GM23248 (cell line): Measurements from ENCODE around the gene SULT6B1. TPM values are rescaled to one million over a fixed set of nuclear protein-coding genes. Genes with fewer than 3 reads are reported as not detected.
A peak's percentile ranks its signal among the peaks of the same experiment; 100 is the strongest.

Experiments used
- DNase-seq: peaks from one replicate; pipeline ENCODE4 v3.0.0-alpha.2; 2015
- H2AFZ ChIP-seq: fragments of 200-600 bp; sonication (generic); 2 replicates; pipeline ENCODE4 v1.6.1; 2016; ENCODE audit warnings: antibody characterized with exemption
- H3F3A ChIP-seq: fragments of 200-600 bp; sonication (generic); 2 replicates; pipeline ENCODE4 v1.6.1; 2016; ENCODE audit warnings: mild to moderate bottlenecking, antibody characterized with exemption, mixed run types; ENCODE audit not compliant: insufficient read depth
- H3K27ac ChIP-seq: fragments of 200-600 bp; sonication (generic); 2 replicates; pipeline ENCODE4 v1.5.1; 2016; ENCODE audit warnings: mild to moderate bottlenecking
- H3K27me3 ChIP-seq: fragments of 200-600 bp; sonication (generic); replicated peaks from 2 replicates; pipeline ENCODE4 v1.6.1; 2016; ENCODE audit warnings: mild to moderate bottlenecking; ENCODE audit not compliant: insufficient read depth
- H3K36me3 ChIP-seq: fragments of 200-600 bp; sonication (generic); 2 replicates; pipeline ENCODE4 v1.6.1; 2016; ENCODE audit warnings: low read depth, mild to moderate bottlenecking
- H3K4me1 ChIP-seq: fragments of 200-600 bp; sonication (generic); 2 replicates; pipeline ENCODE4 v1.6.1; 2016; ENCODE audit warnings: mild to moderate bottlenecking; ENCODE audit not compliant: insufficient read depth
- H3K4me2 ChIP-seq: fragments of 200-600 bp; sonication (generic); one replicate; pipeline ENCODE4 v1.6.1; 2016; ENCODE audit warnings: mild to moderate bottlenecking; ENCODE audit not compliant: unreplicated experiment
- H3K4me3 ChIP-seq: fragments of 200-600 bp; sonication (generic); 2 replicates; pipeline ENCODE4 v1.5.1; 2016; ENCODE audit warnings: mild to moderate bottlenecking
- H3K79me2 ChIP-seq: fragments of 200-600 bp; sonication (generic); 2 replicates; pipeline ENCODE4 v1.6.1; 2016; ENCODE audit warnings: mild to moderate bottlenecking; ENCODE audit not compliant: insufficient read depth
- H3K9ac ChIP-seq: fragments of 200-600 bp; sonication (generic); 2 replicates; pipeline ENCODE4 v1.6.1; 2016; ENCODE audit warnings: mild to moderate bottlenecking
- H3K9me2 ChIP-seq: fragments of 200-600 bp; sonication (generic); 2 replicates; pipeline ENCODE4 v1.6.1; 2016; ENCODE audit warnings: mixed run types, mild to moderate bottlenecking, moderate library complexity; ENCODE audit not compliant: insufficient read depth
- H3K9me3 ChIP-seq: fragments of 200-600 bp; sonication (generic); one replicate; pipeline ENCODE4 v1.6.1; 2017; ENCODE audit warnings: low read depth
- H4K20me1 ChIP-seq: fragments of 200-600 bp; sonication (generic); 2 replicates; pipeline ENCODE4 v1.6.0; 2016; ENCODE audit not compliant: insufficient read depth
- EZH2 ChIP-seq: fragments of 200-600 bp; sonication (generic); IDR thresholded peaks from 2 replicates; pipeline ENCODE4 v1.6.1; 2018; ENCODE audit warnings: antibody characterized with exemption, mild to moderate bottlenecking; ENCODE audit not compliant: insufficient read depth, poor library complexity, severe bottlenecking
- EZH2phosphoT487 ChIP-seq: fragments of 200-600 bp; sonication (generic); IDR thresholded peaks from 2 replicates; pipeline ENCODE4 v1.6.1; 2018; ENCODE audit warnings: antibody characterized with exemption, moderate library complexity, mild to moderate bottlenecking, low read depth; ENCODE audit not compliant: insufficient read depth
- WGBS, 2 experiments: methylation state at CpG; one replicate each; pipeline ENCODE4 v1.1.6; 2015 to 2017; ENCODE audit warnings: low lambda C conversion rate in 2 of 2, low coverage in 1 of 2; ENCODE audit errors: missing lambda C conversion rate in 2 of 2; 5-methylcytosine and 5-hydroxymethylcytosine counted together
- in situ Hi-C: fragments of 300-500 bp; cut with MboI; formaldehyde crosslinking; loops from 2 replicates; pipeline ENCODE4 v1.15.0; 2020
- polyA plus RNA-seq: library from polyadenylated mRNA; unstranded; fragments of >200 nt; fragmentation: Nextera tagmentation; extraction: Ambion mirVana; gene quantifications from 2 replicates; pipeline ENCODE4 v1.2.1, GENCODE V29; 2016
- total RNA-seq: library from RNA; depleted of rRNA; stranded (reverse); fragments of >200 nt; shearing (Covaris generic); gene quantifications from 2 replicates; pipeline ENCODE4 v1.2.3, GENCODE V29; 2014; rRNA removed

SULT6B1 gene, protein sequence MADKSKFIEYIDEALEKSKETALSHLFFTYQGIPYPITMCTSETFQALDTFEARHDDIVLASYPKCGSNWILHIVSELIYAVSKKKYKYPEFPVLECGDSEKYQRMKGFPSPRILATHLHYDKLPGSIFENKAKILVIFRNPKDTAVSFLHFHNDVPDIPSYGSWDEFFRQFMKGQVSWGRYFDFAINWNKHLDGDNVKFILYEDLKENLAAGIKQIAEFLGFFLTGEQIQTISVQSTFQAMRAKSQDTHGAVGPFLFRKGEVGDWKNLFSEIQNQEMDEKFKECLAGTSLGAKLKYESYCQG
- total RNA-seq (not detected in 2 replicates), polyA plus RNA-seq (not detected in 2 replicates)

DNA sequence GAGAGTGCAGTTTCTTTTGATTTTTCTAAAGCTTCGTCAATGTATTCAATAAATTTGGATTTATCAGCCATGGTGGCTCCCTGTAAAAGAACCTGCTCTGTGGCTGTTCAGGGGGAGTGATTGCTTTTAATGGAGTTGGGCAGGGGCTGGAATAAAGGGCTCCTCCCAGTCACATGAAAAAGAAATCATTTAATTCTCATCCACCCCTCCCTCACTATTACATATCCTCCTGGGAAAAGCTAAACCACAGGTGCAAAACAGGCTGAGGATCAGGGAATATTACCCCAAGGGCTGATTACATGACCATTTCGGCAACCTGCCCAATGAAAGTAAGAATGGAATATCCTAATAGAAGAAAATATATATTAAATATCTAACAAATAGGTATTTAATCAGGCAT is at the start of gene SULT6B1:
SULT6B1 (minus strand) TSS at position 101 of the 400 bp plus-strand sequence; CDS start at position 71, 30 bp downstream.
- DNase-seq, result no peak
- Histone ChIP-seq H3K4me1 (peaks cover 6% of the 10 kb centered on the region), H3K79me2 (no peaks in the 10 kb centered on the region), H2AFZ (no peak within 1 kb of the TSS; the same call in 1 of the 2 replicates), H3K27ac (peak within 1 kb of the TSS; percentile 12; the same call in 1 of the 2 replicates), H3K9ac (no peak within 1 kb of the TSS), H3K9me2 (no peaks in the 10 kb centered on the region), H3K4me2 (no peak within 1 kb of the TSS), H3K9me3 (no peaks in the 10 kb centered on the region), H3K27me3 (no peaks in the 10 kb centered on the region), H4K20me1 (no peaks in the 10 kb centered on the region), H3K4me3 (no peak within 1 kb of the TSS), H3K36me3 (no peaks in the 10 kb centered on the region), H3F3A (peaks cover 8% of the 10 kb centered on the region)
- in situ Hi-C loops, result no loop called here
- no peak for TF ChIP-seq EZH2phosphoT487
- no peak for TF ChIP-seq EZH2
- WGBS, 2 experiments, result 87 to 91% methylated on average over 2 of the region's 2 CpGs

DNA sequence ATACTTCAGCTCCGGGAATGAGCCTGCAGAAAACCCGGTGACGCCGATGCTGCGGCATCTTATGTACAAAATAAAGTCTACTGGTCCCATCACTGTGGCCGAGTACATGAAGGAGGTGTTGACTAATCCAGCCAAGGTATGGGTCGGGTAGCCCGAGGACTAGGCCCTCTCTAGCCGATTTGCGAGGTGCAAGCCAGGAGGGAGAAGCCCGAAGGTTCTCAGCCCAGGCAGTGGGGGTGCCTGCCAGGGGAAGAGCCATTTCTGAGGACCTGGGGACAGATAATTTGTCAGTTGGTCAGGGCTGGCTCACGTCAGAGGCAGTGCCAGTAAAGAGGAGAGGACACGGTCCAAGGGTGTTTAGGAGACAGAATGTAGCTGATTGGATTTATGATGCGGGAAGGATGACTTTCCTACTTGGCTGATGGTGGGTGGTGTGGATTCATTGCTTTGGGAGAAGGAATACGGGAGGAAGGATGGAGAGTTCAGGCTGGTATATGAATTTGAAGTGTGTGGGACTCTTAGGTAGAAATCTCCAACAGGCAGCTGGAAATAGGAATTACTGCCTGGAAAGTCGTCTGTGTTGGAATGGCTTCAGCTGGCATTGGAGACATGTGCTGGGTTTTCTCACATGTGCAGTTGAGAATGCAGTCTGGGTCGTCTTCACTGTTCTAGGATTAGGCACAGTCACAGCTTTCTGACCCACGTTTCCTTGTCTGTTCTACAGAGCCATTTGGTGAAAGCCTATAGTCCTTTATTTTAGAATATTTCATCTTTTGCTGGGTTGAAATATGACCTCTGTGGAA is 43.9 kb upstream of the SULT6B1 start:
- Histone ChIP-seq H3K4me2 (peak overlapping the region; percentile 95), H4K20me1 (no peaks in the 10 kb centered on the region), H3K27ac (peak overlapping the region; percentile 97), H3F3A (peaks cover 10% of the 10 kb centered on the region), H3K4me3 (peak overlapping the region; percentile 89), H3K4me1 (peaks cover 21% of the 10 kb centered on the region), H3K27me3 (no peaks in the 10 kb centered on the region), H3K9me2 (no peaks in the 10 kb centered on the region), H3K79me2 (peaks cover 95% of the 10 kb centered on the region), H3K9me3 (no peaks in the 10 kb centered on the region), H2AFZ (peak overlapping the region; percentile 93), H3K9ac (peak overlapping the region; percentile 97), H3K36me3 (peaks cover 19% of the 10 kb centered on the region)
- WGBS, 2 experiments, result 7 to 8% methylated on average over 18 of the region's 18 CpGs
- in situ Hi-C loops, result no loop called here
- peak; percentile 62 for DNase-seq
- TF ChIP-seq EZH2, result no peak

DNA sequence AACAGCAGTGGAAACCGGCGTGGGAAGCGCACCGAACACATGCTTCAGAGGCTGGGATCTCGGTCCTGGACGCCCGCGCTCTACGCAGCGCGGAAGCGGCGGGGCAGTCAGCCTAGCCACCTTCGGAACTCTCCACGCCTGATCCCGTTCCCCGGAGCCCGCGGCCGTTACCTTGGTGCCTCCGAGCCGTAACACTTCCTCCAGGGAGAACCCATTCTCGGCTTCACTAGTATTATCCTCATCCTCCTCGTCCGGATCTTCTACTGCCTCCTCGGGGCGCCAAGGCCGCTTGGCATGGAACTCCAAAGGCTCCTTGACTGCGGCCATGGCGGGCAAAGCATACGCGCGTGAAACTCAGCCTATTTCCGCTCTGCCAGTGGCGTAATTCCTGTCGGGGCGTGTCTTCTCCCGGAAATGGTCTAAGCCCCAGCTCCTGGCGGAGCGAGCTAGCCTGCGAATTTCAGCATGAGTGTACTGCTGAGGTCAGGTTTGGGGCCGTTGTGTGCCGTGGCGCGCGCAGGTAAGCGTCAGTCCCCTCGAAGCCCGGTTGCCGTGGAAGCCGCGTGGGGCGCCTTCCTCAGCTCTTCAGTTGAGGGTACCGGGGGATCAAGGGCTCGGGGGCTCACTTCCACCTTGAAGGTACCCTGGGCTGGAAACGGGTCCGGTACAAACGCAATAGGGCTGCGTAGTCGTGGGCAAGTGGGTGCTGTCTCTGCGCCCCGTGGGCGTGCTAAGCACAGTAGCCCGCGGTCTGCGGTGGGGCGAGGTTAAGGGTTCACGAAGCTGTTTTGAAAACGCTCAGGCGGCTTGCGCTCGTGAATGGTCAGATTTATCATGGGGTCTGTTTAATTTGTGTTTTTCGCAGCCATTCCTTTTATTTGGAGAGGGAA is 43.0 kb upstream of the SULT6B1 start, which contains the start of the genes CEBPZ and NDUFAF7:
CEBPZ (minus strand) TSS at position 356 of the 890 bp plus-strand sequence; CDS start at position 327, 29 bp downstream.
NDUFAF7 (plus strand) TSS at position 418 of the 890 bp plus-strand sequence; CDS start at position 466, 48 bp downstream.
- WGBS, 2 experiments, result 1% methylated on average over 67 to 73 of the region's 73 CpGs
- Histone ChIP-seq H3K27me3 (no peaks in the 10 kb centered on the region), H4K20me1 (no peaks in the 10 kb centered on the region), H3K36me3 (peaks cover 24% of the 10 kb centered on the region), H2AFZ (peak within 1 kb of the TSS; percentile 93), H3K4me3 (peak within 1 kb of the TSS; percentile 89), H3K4me1 (peaks cover 21% of the 10 kb centered on the region), H3K9ac (peak within 1 kb of the TSS; percentile 97), H3K4me2 (peak within 1 kb of the TSS; percentile 95), H3K27ac (peak within 1 kb of the TSS; percentile 97), H3K9me3 (no peaks in the 10 kb centered on the region), H3F3A (peaks cover 10% of the 10 kb centered on the region), H3K9me2 (no peaks in the 10 kb centered on the region), H3K79me2 (peaks cover 95% of the 10 kb centered on the region)
- peak; percentile 98 for DNase-seq
- no peak for TF ChIP-seq EZH2phosphoT487
- no peak for TF ChIP-seq EZH2
- in situ Hi-C loops, result no loop called here

DNA sequence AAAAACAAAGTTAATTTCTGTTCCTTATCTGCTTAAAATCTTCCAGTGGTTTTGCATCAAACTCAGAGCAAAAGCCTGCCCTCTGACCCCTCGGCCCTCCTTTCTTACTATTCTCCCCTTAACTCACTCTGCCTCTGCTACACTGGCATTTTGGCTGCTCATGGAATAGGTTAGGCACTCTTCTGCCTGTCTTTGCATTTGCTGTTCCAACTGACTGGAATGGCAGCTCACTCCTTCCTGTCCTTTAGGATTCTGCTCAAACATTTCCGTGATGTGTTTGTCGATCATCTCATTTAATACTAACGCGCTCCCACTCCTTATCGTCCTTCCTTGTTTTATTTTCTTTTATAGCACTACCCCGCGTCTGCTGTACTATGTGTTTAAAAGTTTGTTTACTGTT is 42.1 kb upstream of the SULT6B1 start:
- DNase-seq, result peak; percentile 44
- Histone ChIP-seq H3K9me3 (no peaks in the 10 kb centered on the region), H3K36me3 (peaks cover 20% of the 10 kb centered on the region), H3K4me3 (peak overlapping the region; percentile 89), H3F3A (peaks cover 10% of the 10 kb centered on the region), H2AFZ (peak overlapping the region; percentile 93), H3K27ac (peak overlapping the region; percentile 97), H4K20me1 (no peaks in the 10 kb centered on the region), H3K4me2 (peak overlapping the region; percentile 95), H3K79me2 (peaks cover 93% of the 10 kb centered on the region), H3K9me2 (no peaks in the 10 kb centered on the region), H3K4me1 (peaks cover 21% of the 10 kb centered on the region), H3K9ac (peak overlapping the region; percentile 97), H3K27me3 (no peaks in the 10 kb centered on the region)
- 1 to 2% methylated on average over 8 of the region's 8 CpGs for WGBS, 2 experiments
- in situ Hi-C loops, result no loop called here
- TF ChIP-seq EZH2 (no peak), EZH2phosphoT487 (no peak)
